HepG2 (cell line): ENCODE data around the gene NEGR1. TPM values are rescaled to one million over a fixed set of nuclear protein-coding genes. Genes with fewer than 3 reads are reported as not detected.

ENCODE experiments used
- ATAC-seq: fragments of 200-7000 bp; cut with Tn5 transposase; 3 replicates; pipeline ENCODE4 v1.9.1; 2020; ENCODE audit warnings: mild to moderate bottlenecking, moderate library complexity
- BruUV-seq: library from RNA; stranded (reverse); fragments of 400-500 nt; replicated peaks from 2 replicates; lab custom pipeline; 2021; lab: Mats Ljungman, UMichigan
- CTCF ChIA-PET: fragments of 300-600 bp; formaldehyde crosslinking; extraction: SDS; loops from one replicate; lab custom pipeline; 2021; ENCODE audit warnings: low total read pairs, inconsistent platforms, low intra/inter-chr PET ratio; lab: Yijun Ruan, JAX
- POLR2A ChIA-PET: fragments of 350-600 bp; sonication (Branson Sonifier 250); formaldehyde crosslinking; loops from one replicate; lab custom pipeline; 2020; ENCODE audit warnings: antibody characterized with exemption, inconsistent platforms; lab: Yijun Ruan, JAX
- DNase-seq: peaks from one replicate; pipeline ENCODE4 v3.0.0-alpha.2; 2015; ENCODE audit warnings: low spot score
- FAIRE-seq: peaks from 3 replicates; lab custom pipeline; 2011; peaks lifted over from hg19 to GRCh38; lab: Jason Lieb, UNC
- H2AFZ ChIP-seq: one replicate; pipeline ENCODE4 v1.6.1; 2011; ENCODE audit warnings: low read length, inconsistent platforms
- H3K27ac ChIP-seq: fragments of 300-600 bp; 3 replicates; pipeline ENCODE4 v1.8.0; 2011; ENCODE audit warnings: mixed run types, mild to moderate bottlenecking, mixed read lengths, low read length, inconsistent platforms; ENCODE audit not compliant: insufficient read depth; ENCODE audit errors: extremely low read length
- H3K27me3 ChIP-seq, 2 experiments: fragments of 200-600 bp in 1 of 2; 2 replicates in 1 of 2; 3 replicates in 1 of 2; pipeline versions ENCODE4 v1.6.0 to v1.8.0; 2011; ENCODE audit warnings: low read length in 2 of 2, mild to moderate bottlenecking in 2 of 2, moderate library complexity in 2 of 2, inconsistent platforms in 1 of 2; ENCODE audit not compliant: insufficient read depth in 2 of 2, control insufficient read depth in 1 of 2
- H3K36me3 ChIP-seq, 2 experiments: fragments of 200-600 bp in 1 of 2; replicated peaks in 1 of 2; 2 replicates in 1 of 2; 3 replicates in 1 of 2; pipeline versions ENCODE4 v1.5.1 to v1.8.0; 2011; ENCODE audit warnings: low read length in 2 of 2, inconsistent platforms in 1 of 2; ENCODE audit not compliant: insufficient read depth in 2 of 2, control insufficient read depth in 1 of 2
- H3K4me1 ChIP-seq: 2 replicates; pipeline ENCODE4 v1.5.1; 2012; ENCODE audit warnings: low read length, inconsistent platforms; ENCODE audit not compliant: insufficient read depth
- H3K4me2 ChIP-seq: 2 replicates; pipeline ENCODE4 v1.6.0; 2011; ENCODE audit warnings: low read depth, low read length, inconsistent platforms
- H3K4me3 ChIP-seq, 3 experiments: fragments of 200-600 bp in 1 of 3; sonication (generic), shearing (Covaris generic) in 1 of 3; replicated peaks in 1 of 3; 2 replicates each; pipeline ENCODE4 v1.5.1; 2011 to 2016; ENCODE audit warnings: low read length in 3 of 3, inconsistent platforms in 2 of 3, low read depth in 2 of 3, mild to moderate bottlenecking in 2 of 3, control low read depth in 1 of 3, mixed read lengths in 1 of 3; ENCODE audit not compliant: insufficient read depth in 1 of 3
- H3K79me2 ChIP-seq: one replicate; pipeline ENCODE4 v1.6.1; 2011; ENCODE audit warnings: low read length, inconsistent platforms; ENCODE audit not compliant: insufficient read depth
- H3K9ac ChIP-seq: 2 replicates; pipeline ENCODE4 v1.6.0; 2011; ENCODE audit warnings: mild to moderate bottlenecking, low read depth, low read length, inconsistent platforms; ENCODE audit not compliant: insufficient read depth
- H3K9me3 ChIP-seq: 2 replicates; pipeline ENCODE4 v1.5.1; 2012; ENCODE audit warnings: mild to moderate bottlenecking, low read length
- H4K20me1 ChIP-seq: 2 replicates; pipeline ENCODE4 v1.6.0; 2011; ENCODE audit warnings: inconsistent platforms, mild to moderate bottlenecking, low read length, moderate library complexity; ENCODE audit not compliant: insufficient read depth
- EHMT2 ChIP-seq: fragments of 200-600 bp; sonication (generic); IDR thresholded peaks from 2 replicates; pipeline ENCODE4 v1.7.0; 2017; ENCODE audit warnings: antibody characterized with exemption, low read depth, low read length, borderline replicate concordance
- FOXC1 ChIP-seq: sonication (generic); formaldehyde crosslinking; IDR thresholded peaks from 2 replicates; pipeline ENCODE4 v1.8.0; 2022; ENCODE audit warnings: mild to moderate bottlenecking, missing genetic modification reagents, borderline replicate concordance
- GATAD1 ChIP-seq: IDR thresholded peaks from 2 replicates; pipeline ENCODE4 v1.6.1; 2016; ENCODE audit warnings: missing genetic modification reagents, missing compliant biosample characterization
- GPN1 ChIP-seq: sonication (generic); formaldehyde crosslinking; IDR thresholded peaks from 2 replicates; pipeline ENCODE4 v1.5.1; 2020; ENCODE audit warnings: missing genetic modification reagents, borderline replicate concordance
- KMT2A ChIP-seq: sonication (generic); formaldehyde crosslinking; IDR thresholded peaks from 2 replicates; pipeline ENCODE4 v1.4.0; 2020; ENCODE audit warnings: missing genetic modification reagents
- MIER2 ChIP-seq: IDR thresholded peaks from 2 replicates; pipeline ENCODE4 v1.6.1; 2016; ENCODE audit warnings: missing biosample characterization, missing genetic modification reagents
- NFKBIZ ChIP-seq: IDR thresholded peaks from 2 replicates; pipeline ENCODE4 v1.6.1; 2018; ENCODE audit warnings: missing genetic modification reagents, missing compliant biosample characterization
- PPARG ChIP-seq: conservative IDR thresholded peaks from 2 replicates; pipeline ENCODE4 v1.6.1; 2016; ENCODE audit warnings: missing biosample characterization, missing genetic modification reagents
- RFXANK ChIP-seq: IDR thresholded peaks from 2 replicates; pipeline ENCODE4 v1.6.1; 2016
- YEATS2 ChIP-seq: sonication (generic); formaldehyde crosslinking; IDR thresholded peaks from 2 replicates; pipeline ENCODE4 v1.4.0; 2020; ENCODE audit warnings: missing genetic modification reagents, borderline replicate concordance
- ZNF124 ChIP-seq: sonication (generic); formaldehyde crosslinking; IDR thresholded peaks from 2 replicates; pipeline ENCODE4 v1.4.0; 2020; ENCODE audit warnings: missing genetic modification reagents
- ZNF432 ChIP-seq: sonication (generic); formaldehyde crosslinking; IDR thresholded peaks from 2 replicates; pipeline ENCODE4 v1.5.0; 2020; ENCODE audit warnings: missing genetic modification reagents, mild to moderate bottlenecking, borderline replicate concordance
- ZNF703 ChIP-seq: sonication (generic); formaldehyde crosslinking; IDR thresholded peaks from 2 replicates; pipeline ENCODE4 v1.5.1; 2020; ENCODE audit warnings: missing genetic modification reagents, mild to moderate bottlenecking, moderate library complexity, borderline replicate concordance
- ZSCAN21 ChIP-seq: sonication (generic); formaldehyde crosslinking; IDR thresholded peaks from 2 replicates; pipeline ENCODE4 v1.8.0; 2022; ENCODE audit warnings: mild to moderate bottlenecking, missing genetic modification reagents, moderate library complexity, borderline replicate concordance
- WGBS: methylation state at CpG from one replicate; pipeline ENCODE4 v1.1.6; 2017; ENCODE audit warnings: low lambda C conversion rate; 5-methylcytosine and 5-hydroxymethylcytosine counted together
- in situ Hi-C: cut with HindIII; loops from 2 replicates; pipeline ENCODE4 v1.10.0; 2017; ENCODE audit warnings: low pct_unique_long_range_greater_than_20kb; ENCODE audit not compliant: extremely low pct_ligation_motif_present
- intact Hi-C: fragments of 100-400 bp; cut with micrococcal nuclease; formaldehyde crosslinking; loops from one replicate; pipeline ENCODE4 v1.10.0; 2022; ENCODE audit not compliant: unreplicated experiment
- polyA plus RNA-seq, 8 experiments: library from polyadenylated mRNA; depleted of rRNA in 3 of 8; stranded (reverse) in 7 of 8; unstranded in 1 of 8; fragments of >200 nt; fragmentation: Illumina TruSeq in 4 of 8; extraction: Trizol in 4 of 8; gene quantifications; 2 replicates each; pipeline versions ENCODE4 v1.2.1 to v1.2.3, GENCODE V29; 2011 to 2016; ENCODE audit warnings: low read depth in 4 of 8, missing spikeins in 1 of 8, mixed read lengths in 1 of 8; ENCODE audit not compliant: insufficient read depth in 1 of 8
- total RNA-seq, 5 experiments: library from RNA; depleted of rRNA; stranded (reverse); fragments of >200 nt; fragmentation: Illumina TruSeq; extraction: Trizol; gene quantifications; 2 replicates each; pipeline ENCODE4 v1.2.3, GENCODE V29; 2016; ENCODE audit warnings: low read depth in 1 of 5
- TF ChIP-seq, protein P1 (sequence below): IDR thresholded peaks from 2 replicates; pipeline ENCODE4 v1.6.1; 2012; ENCODE audit warnings: low read depth, low read length, improper control_type of control experiment
- TF ChIP-seq, protein P2 (sequence below): sonication (generic); formaldehyde crosslinking; IDR thresholded peaks from 2 replicates; pipeline ENCODE4 v1.5.0; 2020; ENCODE audit warnings: missing genetic modification reagents
- TF ChIP-seq, protein P3 (sequence below): IDR thresholded peaks from 2 replicates; pipeline ENCODE4 v1.6.1; 2012; ENCODE audit warnings: low read length, improper control_type of control experiment

NEGR1 gene
- total and polyA plus RNA-seq, 2 of the 13 experiments (the other 11 are each of a cell fraction or from before 2014, with no cell fraction given) = not detected

DNA sequence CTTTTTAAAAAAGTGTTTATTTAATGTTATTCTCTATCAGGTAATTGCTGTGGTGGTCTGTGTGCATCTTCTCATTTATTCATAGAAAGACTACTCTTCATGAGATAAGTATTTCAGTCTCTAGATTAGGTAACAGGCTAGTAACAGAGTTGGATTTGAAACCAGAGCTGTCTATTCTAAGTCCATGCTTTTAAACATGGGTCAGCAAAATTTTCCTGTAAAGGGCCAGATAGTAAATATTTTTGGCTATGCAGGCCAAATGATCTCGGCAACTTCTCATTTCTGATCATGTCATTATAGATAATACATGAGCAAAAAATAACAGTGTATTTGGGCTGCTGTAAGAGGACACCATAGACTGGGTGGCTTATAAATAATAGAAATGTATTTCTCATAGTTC is 715.9 kb downstream of the NEGR1 start (continued):
- TF ChIP-seq, protein P1, sequence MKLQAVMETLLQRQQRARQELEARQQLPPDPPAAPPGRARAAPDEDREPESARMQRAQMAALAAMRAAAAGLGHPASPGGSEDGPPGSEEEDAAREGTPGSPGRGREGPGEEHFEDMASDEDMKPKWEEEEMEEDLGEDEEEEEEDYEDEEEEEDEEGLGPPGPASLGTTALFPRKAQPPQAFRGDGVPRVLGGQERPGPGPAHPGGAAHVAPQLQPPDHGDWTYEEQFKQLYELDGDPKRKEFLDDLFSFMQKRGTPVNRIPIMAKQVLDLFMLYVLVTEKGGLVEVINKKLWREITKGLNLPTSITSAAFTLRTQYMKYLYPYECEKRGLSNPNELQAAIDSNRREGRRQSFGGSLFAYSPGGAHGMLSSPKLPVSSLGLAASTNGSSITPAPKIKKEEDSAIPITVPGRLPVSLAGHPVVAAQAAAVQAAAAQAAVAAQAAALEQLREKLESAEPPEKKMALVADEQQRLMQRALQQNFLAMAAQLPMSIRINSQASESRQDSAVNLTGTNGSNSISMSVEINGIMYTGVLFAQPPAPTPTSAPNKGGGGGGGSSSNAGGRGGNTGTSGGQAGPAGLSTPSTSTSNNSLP = no peak
- TF ChIP-seq KMT2A (CRISPR knock-in tag) = no peak
- no peak for TF ChIP-seq ZNF124 (CRISPR knock-in tag)
- TF ChIP-seq NFKBIZ (CRISPR knock-in tag) = no peak
- TF ChIP-seq RFXANK (CRISPR knock-in tag) = no peak

DNA sequence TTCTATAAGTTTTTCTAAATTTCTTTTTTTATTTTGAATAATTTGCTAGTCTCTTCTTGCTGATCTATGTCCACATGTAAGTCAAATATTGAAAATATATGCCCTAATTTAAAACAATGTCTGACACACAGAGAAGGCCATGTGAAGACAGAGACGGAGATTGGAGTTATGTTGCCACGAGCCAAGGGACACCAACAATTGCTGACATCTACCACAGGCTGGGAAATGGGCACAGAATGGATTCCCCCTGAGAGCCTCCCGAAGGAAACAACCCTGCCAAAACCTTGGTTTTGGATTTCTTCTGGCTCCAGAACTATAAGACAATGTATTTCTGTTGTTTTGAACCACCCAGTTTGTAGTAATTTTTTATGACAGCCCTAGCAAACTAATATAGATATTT is 716.5 kb downstream of the NEGR1 start:
- Histone ChIP-seq H3K27ac (no peak overlapping the region), H3K36me3 (no peaks in the 10 kb centered on the region), H3K79me2 (no peaks in the 10 kb centered on the region), H3K9ac (no peak overlapping the region), H3K4me1 (no peaks in the 10 kb centered on the region), H2AFZ (no peak overlapping the region), H3K27me3 (no peaks in the 10 kb centered on the region; a peak in 1 of 5 replicates), H3K4me2 (no peak overlapping the region), H3K9me3 (no peaks in the 10 kb centered on the region; the same call in 1 of the 2 replicates), H4K20me1 (no peaks in the 10 kb centered on the region), H3K4me3 (no peak overlapping the region)
- WGBS = 13% methylated on average over 3 of the region's 3 CpGs
- DNase-seq (no peak), ATAC-seq (no peak), FAIRE-seq (no peak)
- intact Hi-C loops (no loop called here), in situ Hi-C loops (no loop called here)
- POLR2A ChIA-PET = no interaction called here
- BruUV-seq = no TSS peak
- CTCF ChIA-PET = no interaction called here
- TF ChIP-seq ZNF432 = no peak
- TF ChIP-seq MIER2 = no peak
- no peak for TF ChIP-seq GPN1 (CRISPR knock-in tag)
- no peak for TF ChIP-seq GATAD1 (CRISPR knock-in tag)
- no peak for TF ChIP-seq ZNF703 (CRISPR knock-in tag)
- TF ChIP-seq, protein P2, sequence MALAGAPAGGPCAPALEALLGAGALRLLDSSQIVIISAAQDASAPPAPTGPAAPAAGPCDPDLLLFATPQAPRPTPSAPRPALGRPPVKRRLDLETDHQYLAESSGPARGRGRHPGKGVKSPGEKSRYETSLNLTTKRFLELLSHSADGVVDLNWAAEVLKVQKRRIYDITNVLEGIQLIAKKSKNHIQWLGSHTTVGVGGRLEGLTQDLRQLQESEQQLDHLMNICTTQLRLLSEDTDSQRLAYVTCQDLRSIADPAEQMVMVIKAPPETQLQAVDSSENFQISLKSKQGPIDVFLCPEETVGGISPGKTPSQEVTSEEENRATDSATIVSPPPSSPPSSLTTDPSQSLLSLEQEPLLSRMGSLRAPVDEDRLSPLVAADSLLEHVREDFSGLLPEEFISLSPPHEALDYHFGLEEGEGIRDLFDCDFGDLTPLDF (CRISPR knock-in tag) = no peak
- TF ChIP-seq YEATS2 (CRISPR knock-in tag) = no peak
- TF ChIP-seq ZSCAN21 (CRISPR knock-in tag) = no peak
- TF ChIP-seq PPARG (CRISPR knock-in tag) = no peak
- TF ChIP-seq EHMT2 = no peak
- TF ChIP-seq, protein P3, sequence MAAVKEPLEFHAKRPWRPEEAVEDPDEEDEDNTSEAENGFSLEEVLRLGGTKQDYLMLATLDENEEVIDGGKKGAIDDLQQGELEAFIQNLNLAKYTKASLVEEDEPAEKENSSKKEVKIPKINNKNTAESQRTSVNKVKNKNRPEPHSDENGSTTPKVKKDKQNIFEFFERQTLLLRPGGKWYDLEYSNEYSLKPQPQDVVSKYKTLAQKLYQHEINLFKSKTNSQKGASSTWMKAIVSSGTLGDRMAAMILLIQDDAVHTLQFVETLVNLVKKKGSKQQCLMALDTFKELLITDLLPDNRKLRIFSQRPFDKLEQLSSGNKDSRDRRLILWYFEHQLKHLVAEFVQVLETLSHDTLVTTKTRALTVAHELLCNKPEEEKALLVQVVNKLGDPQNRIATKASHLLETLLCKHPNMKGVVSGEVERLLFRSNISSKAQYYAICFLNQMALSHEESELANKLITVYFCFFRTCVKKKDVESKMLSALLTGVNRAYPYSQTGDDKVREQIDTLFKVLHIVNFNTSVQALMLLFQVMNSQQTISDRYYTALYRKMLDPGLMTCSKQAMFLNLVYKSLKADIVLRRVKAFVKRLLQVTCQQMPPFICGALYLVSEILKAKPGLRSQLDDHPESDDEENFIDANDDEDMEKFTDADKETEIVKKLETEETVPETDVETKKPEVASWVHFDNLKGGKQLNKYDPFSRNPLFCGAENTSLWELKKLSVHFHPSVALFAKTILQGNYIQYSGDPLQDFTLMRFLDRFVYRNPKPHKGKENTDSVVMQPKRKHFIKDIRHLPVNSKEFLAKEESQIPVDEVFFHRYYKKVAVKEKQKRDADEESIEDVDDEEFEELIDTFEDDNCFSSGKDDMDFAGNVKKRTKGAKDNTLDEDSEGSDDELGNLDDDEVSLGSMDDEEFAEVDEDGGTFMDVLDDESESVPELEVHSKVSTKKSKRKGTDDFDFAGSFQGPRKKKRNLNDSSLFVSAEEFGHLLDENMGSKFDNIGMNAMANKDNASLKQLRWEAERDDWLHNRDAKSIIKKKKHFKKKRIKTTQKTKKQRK = no peak
- TF ChIP-seq FOXC1 (CRISPR knock-in tag) = no peak
